GM13977 (cell line): ENCODE results near the gene IL1A.
"Not testable (repeated sequence)": the region's sequence is repeated elsewhere in the genome, so short reads cannot be mapped to it uniquely, and the experiment has no call there.

ENCODE experiments used
- DNase-seq: peaks from one replicate; pipeline ENCODE4 v3.0.0; 2012; ENCODE audit warnings: low spot score
- CTCF ChIP-seq: IDR thresholded peaks from 2 replicates; pipeline ENCODE4 v1.5.1; 2012; ENCODE audit warnings: mild to moderate bottlenecking, control low read depth; ENCODE audit not compliant: insufficient read depth; ENCODE audit errors: extremely low read depth, missing control alignments
- in situ Hi-C: fragments of 300-500 bp; cut with MboI; formaldehyde crosslinking; loops from one replicate; pipeline ENCODE4 v1.12.0; 2022; ENCODE audit warnings: low sequenced_read_pairs, low pct_unique_long_range_greater_than_20kb, mixed read lengths, inconsistent platforms; ENCODE audit not compliant: unreplicated experiment

Gene IL1A

GRCh38 chr2:112784199-112785189 is at the start of gene IL1A:
IL1A (minus strand) TSS chr2:112784493; CDS start chr2:112783770, 723 bp downstream.
- TF ChIP-seq CTCF: no peak
- in situ Hi-C loops: no loop called here
- DNase-seq: peak; percentile 25

- in situ Hi-C loops: no loop called here
- no peak for TF ChIP-seq CTCF
- no peak for DNase-seq
Measured at GRCh38 chr2:112833976-112834375, 49.7 kb upstream of the IL1A start.

DNA sequence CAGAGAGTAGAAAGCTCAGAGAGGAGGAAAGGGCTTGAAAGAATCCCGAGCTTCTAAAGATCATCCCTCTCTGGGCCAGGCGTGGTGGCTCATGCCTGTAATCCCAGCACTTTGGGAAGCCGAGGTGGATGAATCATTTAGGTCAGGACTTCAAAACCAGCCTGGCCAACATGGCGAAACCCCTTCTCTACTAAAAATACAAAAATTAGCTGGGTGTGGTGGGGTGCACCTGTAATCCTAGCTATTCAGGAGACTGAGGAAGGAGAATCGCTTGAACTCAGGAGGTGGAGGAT is 49.3 kb upstream of the IL1A start:
- DNase-seq, in situ Hi-C loops: not testable (repeated sequence)

DNA sequence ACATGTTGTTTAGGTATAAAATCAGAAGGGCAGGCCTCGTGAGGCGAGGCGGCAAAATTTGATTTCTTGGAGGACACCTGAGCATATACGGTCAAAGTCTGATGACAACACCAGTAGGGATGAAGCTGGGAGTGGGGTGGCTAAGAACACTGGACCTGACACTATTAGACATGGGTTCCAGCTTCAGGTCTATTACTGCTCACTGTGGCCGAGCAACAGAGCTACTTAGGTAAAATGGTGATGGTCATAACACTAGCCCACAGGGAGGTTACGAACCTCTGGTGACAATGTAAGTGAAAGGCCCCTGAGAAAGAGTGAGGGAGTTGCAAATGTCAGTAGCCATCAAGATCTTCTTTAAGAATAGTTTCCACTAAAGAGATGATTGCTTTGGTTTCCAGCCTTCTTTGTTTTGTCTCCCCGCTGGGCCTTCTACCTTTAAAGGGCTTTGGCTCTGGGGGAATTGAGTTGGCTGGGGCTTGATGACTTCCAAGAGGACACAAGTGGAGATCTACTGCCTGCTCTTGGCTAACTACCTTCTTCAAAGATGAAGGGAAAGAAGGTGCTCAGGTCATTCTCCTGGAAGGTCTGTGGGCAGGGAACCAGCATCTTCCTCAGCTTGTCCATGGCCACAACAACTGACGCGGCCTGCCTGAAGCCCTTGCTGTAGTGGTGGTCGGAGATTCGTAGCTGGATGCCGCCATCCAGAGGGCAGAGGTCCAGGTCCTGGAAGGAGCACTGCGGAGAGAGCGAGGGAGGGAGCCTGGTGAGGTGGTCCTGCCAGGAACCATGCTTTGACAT is 48.7 kb upstream of the IL1A start:
- in situ Hi-C loops: no loop called here

GRCh38 chr2:112831946-112832840 is 47.9 kb upstream of the IL1A start:
- TF ChIP-seq CTCF: no peak
- DNase-seq: no peak
- in situ Hi-C loops: no loop called here

More for the DNA sequence above, 48.7 kb upstream of the IL1A start:
- no peak for TF ChIP-seq CTCF
- no peak for DNase-seq

DNA sequence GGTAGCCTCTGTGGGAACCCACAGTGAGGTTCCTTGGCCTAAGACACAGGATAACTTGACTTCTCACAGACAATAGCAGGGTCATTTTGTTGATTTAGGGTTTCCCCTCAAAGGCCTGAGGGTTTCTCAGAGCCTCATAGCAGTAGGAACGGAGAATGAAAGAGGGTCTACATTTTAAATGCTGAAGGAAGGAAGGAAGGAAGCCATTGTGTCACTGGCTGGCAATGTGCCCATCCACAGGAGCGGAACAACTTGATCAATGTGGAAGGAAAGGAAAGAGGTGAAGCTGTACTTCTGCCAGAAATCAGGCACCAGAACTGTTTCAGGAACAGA is 47.2 kb upstream of the IL1A start:
- DNase-seq: no peak
- in situ Hi-C loops: no loop called here
- TF ChIP-seq CTCF: no peak
